Lower leg skin (tissue), 4 donors: ENCODE results near the gene COL25A1. TPM values are rescaled to one million over a fixed set of nuclear protein-coding genes. Genes with fewer than 3 reads are reported as not detected.

Source experiments
- DNase-seq, 2 donors: peaks; one replicate each; pipeline ENCODE4 v3.0.0-alpha.2; 2019; ENCODE audit warnings: low spot score in 2 of 2
- H3K4me3 ChIP-seq: fragments of 200-600 bp; sonication (generic); 2 replicates; pipeline ENCODE4 v1.5.1; 2017; ENCODE audit warnings: mild to moderate bottlenecking, low read depth; ENCODE audit not compliant: poor library complexity, severe bottlenecking
- CTCF ChIP-seq, 3 donors: fragments of 450-650 bp; IDR thresholded peaks; one replicate each; pipeline ENCODE4 v1.5.1; 2016; ENCODE audit warnings: antibody characterized with exemption in 3 of 3, mild to moderate bottlenecking in 3 of 3, moderate library complexity in 2 of 3
- POLR2A ChIP-seq, 2 donors: fragments of 450-650 bp; IDR thresholded peaks; one replicate each; pipeline ENCODE4 v1.6.1; 2016 to 2017; ENCODE audit warnings: antibody characterized with exemption in 2 of 2, mild to moderate bottlenecking in 1 of 2, moderate library complexity in 1 of 2
- WGBS, 2 donors: methylation state at CpG; one replicate each; pipeline ENCODE4 v1.1.5; 2018; 5-methylcytosine and 5-hydroxymethylcytosine counted together
- intact Hi-C: fragments of 100-400 bp; cut with DNase I; formaldehyde crosslinking; loops from one replicate; pipeline ENCODE4 v1.15.0; 2023; ENCODE audit warnings: low total_unique reads
- total RNA-seq, 4 donors: library from RNA; depleted of rRNA; stranded (reverse); fragments of >200 nt; gene quantifications; one replicate each; pipeline ENCODE4 v1.1.0, GENCODE V29; 2016

Gene COL25A1
- total RNA-seq, 4 donors from 2014 or later = 0.42 to 2.4 (median 1.5) TPM

DNA sequence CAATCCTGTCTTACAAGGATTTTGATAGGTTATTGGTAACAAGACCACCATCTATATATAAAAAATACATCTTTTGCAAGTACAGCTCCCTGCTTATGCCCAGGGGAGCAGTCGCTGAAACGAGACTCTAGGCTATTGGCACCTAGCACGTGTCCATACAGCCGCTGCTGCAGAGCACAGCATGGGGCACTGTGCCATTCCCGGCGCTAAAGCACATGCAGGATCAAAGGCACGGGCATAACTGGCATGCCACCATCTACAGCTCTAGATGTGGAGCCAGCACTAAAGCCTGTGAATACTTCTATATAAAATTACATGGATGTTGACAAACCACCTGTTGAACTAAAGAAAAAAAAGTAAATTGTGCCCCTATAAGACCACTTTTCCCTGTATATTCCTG is 144.8 kb downstream of the COL25A1 start:
- no peak overlapping the region for H3K4me3 ChIP-seq
- 70 to 83% methylated on average over 7 of the region's 7 CpGs for WGBS, 2 donors
- intact Hi-C loops = no loop called here
- TF ChIP-seq CTCF (IDR thresholded peaks at IDR 0.05) (no peak), POLR2A (IDR thresholded peaks at IDR 0.05) (no peak)
- no peak for DNase-seq

- H3K4me3 ChIP-seq = no peak overlapping the region
- TF ChIP-seq POLR2A (IDR thresholded peaks at IDR 0.05) (no peak), CTCF (IDR thresholded peaks at IDR 0.05) (no peak)
- intact Hi-C loops = no loop called here
- no peak for DNase-seq
- 78 to 83% methylated on average over 2 of the region's 2 CpGs for WGBS, 2 donors
Measured at GRCh38 chr4:109157205-109157604, 145.3 kb downstream of the COL25A1 start.

DNA sequence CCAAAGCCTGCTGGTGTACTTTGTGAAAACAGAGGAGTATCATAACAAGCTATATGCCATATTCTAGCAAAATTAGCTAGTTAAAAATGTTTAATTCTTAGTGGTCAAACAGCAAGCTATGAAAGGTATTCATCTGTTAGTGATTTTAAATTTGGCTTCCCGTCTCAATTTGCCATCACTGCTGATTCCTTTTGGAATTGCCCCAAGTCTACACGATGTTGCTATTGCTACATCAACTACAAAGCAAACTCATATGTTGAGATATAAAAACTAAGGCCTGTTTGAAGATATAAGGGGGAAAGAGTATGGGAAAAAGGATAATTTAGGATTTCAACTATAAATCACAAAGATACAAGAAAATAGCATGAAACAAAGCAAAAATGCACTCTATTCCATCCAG is 146.1 kb downstream of the COL25A1 start:
- DNase-seq = no peak
- TF ChIP-seq POLR2A (IDR thresholded peaks at IDR 0.05) (no peak), CTCF (IDR thresholded peaks at IDR 0.05) (no peak)
- 48 to 49% methylated on average over 2 of the region's 2 CpGs for whole genome bisulfite sequencing, 2 donors
- intact Hi-C loops = no loop called here
- no peak overlapping the region for H3K4me3 ChIP-seq

DNA sequence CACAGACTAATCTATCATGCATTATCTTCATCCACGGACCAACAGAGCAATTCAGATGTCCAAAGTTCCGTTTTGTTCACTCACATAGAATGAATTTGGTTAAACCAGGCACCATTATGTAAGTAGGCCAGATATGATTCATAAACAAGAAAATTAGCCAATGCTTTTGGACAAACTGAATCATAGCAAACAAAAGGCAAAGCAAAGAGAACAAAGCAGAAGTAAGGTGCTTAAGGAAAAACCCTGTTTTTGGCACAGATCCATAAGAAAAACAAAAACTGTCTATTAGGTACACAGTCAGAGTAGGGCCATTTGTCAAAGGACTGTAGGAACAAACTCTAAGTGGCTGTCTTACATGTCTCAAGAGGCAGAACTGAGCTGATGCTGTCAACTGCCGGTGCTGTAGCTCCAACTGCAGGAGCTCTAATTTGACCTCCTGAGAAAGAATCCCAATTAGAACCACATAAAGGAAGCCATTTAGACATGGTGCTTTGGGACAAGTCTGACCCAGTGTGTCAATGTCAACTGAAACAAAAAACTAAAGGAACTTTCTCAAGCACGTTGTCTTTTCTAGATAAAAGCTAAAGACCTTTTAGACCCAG is 146.7 kb downstream of the COL25A1 start:
- intact Hi-C loops = no loop called here
- TF ChIP-seq CTCF (IDR thresholded peaks at IDR 0.05) = no peak
- no peak for TF ChIP-seq POLR2A (IDR thresholded peaks at IDR 0.05)
- WGBS, 2 donors = 66 to 67% methylated on average over 4 of the region's 4 CpGs
- DNase-seq = no peak
- no peak overlapping the region for H3K4me3 ChIP-seq

DNA sequence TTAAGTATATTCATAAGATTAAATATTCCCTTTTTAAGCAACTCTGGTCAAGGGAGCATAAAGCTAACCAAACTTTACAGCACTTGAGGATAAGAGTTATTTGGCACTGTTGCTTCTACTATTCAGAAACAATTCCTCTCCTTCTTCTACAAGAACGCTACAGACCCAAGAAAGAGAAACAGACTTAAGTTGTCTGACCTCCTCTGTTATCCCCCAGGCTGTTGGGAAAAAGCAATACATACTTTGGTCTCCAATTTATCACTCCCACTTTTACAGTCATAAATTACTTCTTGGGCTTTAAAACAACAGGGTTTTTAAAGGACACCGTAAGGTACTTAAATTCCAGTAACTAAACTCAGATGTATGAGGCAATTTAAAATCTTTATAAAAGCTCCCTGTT is 147.4 kb downstream of the COL25A1 start:
- H3K4me3 ChIP-seq = no peak overlapping the region
- intact Hi-C loops = no loop called here
- DNase-seq = no peak
- TF ChIP-seq CTCF (IDR thresholded peaks at IDR 0.05) = no peak
- TF ChIP-seq POLR2A (IDR thresholded peaks at IDR 0.05) = no peak
- 44 to 65% methylated on average over 2 of the region's 2 CpGs for WGBS, 2 donors

DNA sequence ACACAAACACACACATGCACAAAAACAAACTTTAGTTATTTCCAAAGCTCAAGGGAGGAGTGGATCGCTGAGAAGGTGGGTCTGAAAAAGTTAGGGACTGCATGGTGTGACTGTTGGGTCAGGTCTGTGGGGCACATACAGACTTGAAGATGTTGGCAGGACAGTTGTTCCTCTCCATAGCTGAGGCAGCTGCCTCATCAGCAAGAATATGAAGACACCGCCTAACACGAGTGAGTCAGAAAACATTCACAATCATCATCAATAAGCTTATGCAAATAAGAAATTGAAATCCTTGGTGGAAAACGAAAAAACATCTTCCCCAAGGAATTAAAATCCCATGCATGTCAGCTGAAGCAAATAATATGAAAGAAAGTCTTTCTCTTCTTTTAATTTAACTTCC is 148.0 kb downstream of the COL25A1 start:
- intact Hi-C loops = no loop called here
- DNase-seq = no peak
- no peak for TF ChIP-seq POLR2A (IDR thresholded peaks at IDR 0.05)
- TF ChIP-seq CTCF (IDR thresholded peaks at IDR 0.05) = no peak
- WGBS, 2 donors = 47 to 53% methylated on average over 4 of the region's 4 CpGs
- no peak overlapping the region for H3K4me3 ChIP-seq
